Lower lobe of right lung (tissue), 2 donors: ENCODE data around the gene SIL1. TPM values are rescaled to one million over a fixed set of nuclear protein-coding genes. Genes with fewer than 3 reads are reported as not detected.

Experiments
- ATAC-seq, 2 donors: fragments of 200-7000 bp; cut with Tn5 transposase; one replicate each; pipeline ENCODE4 v1.9.1; 2020 to 2022; ENCODE audit warnings: mild to moderate bottlenecking in 2 of 2, moderate library complexity in 2 of 2
- DNase-seq: peaks from one replicate; pipeline ENCODE4 v3.0.0-alpha.2; 2020
- H3K27ac ChIP-seq: fragments of 200-600 bp; one replicate; pipeline ENCODE4 v1.8.0; 2022
- H3K27me3 ChIP-seq: fragments of 200-600 bp; one replicate; pipeline ENCODE4 v1.8.0; 2022; ENCODE audit warnings: low read depth
- H3K36me3 ChIP-seq: fragments of 200-600 bp; one replicate; pipeline ENCODE4 v1.8.0; 2022; ENCODE audit warnings: mild to moderate bottlenecking
- H3K4me1 ChIP-seq: fragments of 200-600 bp; one replicate; pipeline ENCODE4 v1.8.0; 2022
- H3K4me3 ChIP-seq: fragments of 200-600 bp; one replicate; pipeline ENCODE4 v1.8.0; 2022; ENCODE audit warnings: mild to moderate bottlenecking
- H3K9me3 ChIP-seq: fragments of 200-600 bp; one replicate; pipeline ENCODE4 v1.8.0; 2022
- intact Hi-C: fragments of 100-400 bp; cut with DNase I; formaldehyde crosslinking; loops from one replicate; pipeline ENCODE4 v1.11.0; 2022
- total RNA-seq: library from RNA; stranded (reverse); fragmentation: NEBNext Ultra II Directional; extraction: Animal tissue kit (Norgen Biotek cat#: 25700); gene quantifications from one replicate; pipeline ENCODE4 v1.2.1, GENCODE V29; 2021
- TF ChIP-seq, protein P1 (sequence below): fragments of 200-600 bp; IDR thresholded peaks from one replicate; pipeline ENCODE4 v1.8.0; 2022; ENCODE audit warnings: antibody characterized with exemption, mild to moderate bottlenecking
- donor health status: DM: no; HTN: yes; CAD: no; lungs with severe emphysema.

SIL1 gene
- total RNA-seq, 1 donor from 2014 or later = 40.6 TPM

DNA sequence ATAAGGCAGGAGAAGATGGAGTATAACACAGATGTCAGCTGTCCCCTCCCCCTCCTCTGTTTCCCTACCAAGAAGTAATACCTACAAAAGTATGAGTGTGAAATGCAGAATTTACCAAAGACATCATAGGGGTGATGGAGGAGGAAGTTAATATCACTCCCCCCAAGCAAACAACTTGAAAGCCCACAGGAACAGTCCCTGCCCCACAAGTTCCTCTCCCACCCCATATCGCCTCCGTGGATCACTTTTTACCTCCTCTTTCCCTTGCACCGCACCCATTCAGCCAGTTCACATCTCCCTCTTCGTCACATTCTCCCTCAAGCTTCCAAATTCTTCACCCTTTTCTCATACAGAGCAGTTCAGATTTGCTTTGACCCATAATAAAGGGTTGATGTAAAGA, 7.0 kb upstream of the SIL1 start:
- H3K9me3 ChIP-seq = no peaks in the 10 kb centered on the region
- no peaks in the 10 kb centered on the region for H3K36me3 ChIP-seq
- intact Hi-C loops = no loop called here
- TF ChIP-seq, protein P1, sequence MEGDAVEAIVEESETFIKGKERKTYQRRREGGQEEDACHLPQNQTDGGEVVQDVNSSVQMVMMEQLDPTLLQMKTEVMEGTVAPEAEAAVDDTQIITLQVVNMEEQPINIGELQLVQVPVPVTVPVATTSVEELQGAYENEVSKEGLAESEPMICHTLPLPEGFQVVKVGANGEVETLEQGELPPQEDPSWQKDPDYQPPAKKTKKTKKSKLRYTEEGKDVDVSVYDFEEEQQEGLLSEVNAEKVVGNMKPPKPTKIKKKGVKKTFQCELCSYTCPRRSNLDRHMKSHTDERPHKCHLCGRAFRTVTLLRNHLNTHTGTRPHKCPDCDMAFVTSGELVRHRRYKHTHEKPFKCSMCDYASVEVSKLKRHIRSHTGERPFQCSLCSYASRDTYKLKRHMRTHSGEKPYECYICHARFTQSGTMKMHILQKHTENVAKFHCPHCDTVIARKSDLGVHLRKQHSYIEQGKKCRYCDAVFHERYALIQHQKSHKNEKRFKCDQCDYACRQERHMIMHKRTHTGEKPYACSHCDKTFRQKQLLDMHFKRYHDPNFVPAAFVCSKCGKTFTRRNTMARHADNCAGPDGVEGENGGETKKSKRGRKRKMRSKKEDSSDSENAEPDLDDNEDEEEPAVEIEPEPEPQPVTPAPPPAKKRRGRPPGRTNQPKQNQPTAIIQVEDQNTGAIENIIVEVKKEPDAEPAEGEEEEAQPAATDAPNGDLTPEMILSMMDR = no peak
- DNase-seq (no peak), ATAC-seq (no peak)
- no peaks in the 10 kb centered on the region for H3K4me1 ChIP-seq
- no peak overlapping the region for H3K4me3 ChIP-seq
- no peaks in the 10 kb centered on the region for H3K27me3 ChIP-seq
- no peak overlapping the region for H3K27ac ChIP-seq

DNA sequence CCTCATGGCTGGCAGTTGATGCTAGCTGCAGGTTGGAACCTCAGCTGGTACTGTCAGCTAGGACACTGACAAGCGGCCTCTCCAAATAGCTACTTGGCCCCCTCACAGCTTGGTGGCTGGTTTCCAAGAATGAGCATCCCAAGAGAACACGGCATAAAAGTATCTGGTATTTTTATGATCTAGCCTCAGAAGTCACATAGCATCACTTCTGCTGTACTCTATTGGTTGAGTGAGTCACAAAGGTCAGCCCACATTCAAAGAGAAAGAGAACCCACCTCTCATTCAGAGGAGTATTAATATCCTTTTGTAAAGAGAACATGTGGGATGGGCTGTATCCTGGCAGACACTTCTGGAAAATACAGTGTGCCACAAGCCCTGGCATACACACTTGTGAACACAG, 6.0 kb upstream of the SIL1 start:
- Histone ChIP-seq H3K4me1 (no peaks in the 10 kb centered on the region), H3K27ac (no peak overlapping the region), H3K27me3 (no peaks in the 10 kb centered on the region), H3K36me3 (no peaks in the 10 kb centered on the region), H3K4me3 (no peak overlapping the region), H3K9me3 (no peaks in the 10 kb centered on the region)
- intact Hi-C loops = no loop called here
- TF ChIP-seq, protein P1 = no peak
- ATAC-seq (no peak), DNase-seq (no peak)

DNA sequence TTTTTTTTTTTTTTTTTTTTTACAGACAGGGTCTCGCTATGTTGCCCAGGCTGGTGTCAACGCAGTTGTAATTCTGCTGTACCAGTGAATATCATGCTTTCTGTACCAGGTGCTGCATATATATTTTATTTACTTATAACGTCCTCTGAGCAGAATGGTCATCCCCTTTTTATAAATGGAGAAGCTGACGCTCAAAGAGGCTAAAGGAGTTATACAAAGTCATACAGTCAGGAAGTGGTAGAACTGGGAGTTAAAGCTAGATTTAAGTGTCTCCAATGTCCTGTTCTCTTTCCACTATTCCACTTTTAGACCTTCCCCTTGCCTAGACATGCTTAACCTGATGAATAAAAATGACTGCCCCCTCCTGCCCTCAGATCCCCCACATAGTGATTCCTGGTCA, 1.2 kb upstream of the SIL1 start:
- H3K4me1 ChIP-seq = peaks cover 23% of the 10 kb centered on the region
- H3K36me3 ChIP-seq = no peaks in the 10 kb centered on the region
- H3K27ac ChIP-seq = peak overlapping the region; percentile 91
- ATAC-seq (no peak), DNase-seq (no peak)
- intact Hi-C loops = no loop called here
- H3K4me3 ChIP-seq = no peak overlapping the region
- H3K9me3 ChIP-seq = no peaks in the 10 kb centered on the region
- TF ChIP-seq, protein P1 = no peak
- no peaks in the 10 kb centered on the region for H3K27me3 ChIP-seq

DNA sequence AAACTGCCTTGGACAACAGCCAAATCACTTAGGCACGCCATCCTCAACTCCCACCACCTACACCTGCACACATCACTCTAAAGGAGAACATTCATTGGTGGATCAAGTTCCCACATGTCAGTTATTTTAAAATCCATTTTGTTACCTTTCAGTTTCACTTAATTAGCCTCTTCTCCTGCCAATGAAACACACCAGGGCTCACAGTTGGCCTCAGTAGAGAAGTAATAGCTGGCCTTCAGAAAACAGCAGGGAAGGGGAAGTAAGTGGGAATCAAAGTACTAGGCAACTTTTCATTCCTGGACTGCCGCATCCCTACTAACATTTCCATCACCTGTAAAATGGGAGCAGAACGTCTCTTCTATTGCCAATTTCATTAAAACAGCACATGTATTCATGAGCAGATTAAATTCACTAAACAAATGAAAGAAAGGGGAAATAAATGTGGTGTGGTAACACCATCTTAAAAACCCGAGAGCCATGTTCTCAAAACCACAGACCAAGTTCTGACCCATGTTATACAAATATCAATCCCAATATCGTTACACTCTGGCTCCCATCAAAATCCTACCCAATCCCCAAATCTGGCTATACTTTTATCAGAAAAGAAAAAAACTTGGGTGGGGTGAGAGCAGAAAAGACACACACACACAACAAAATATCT, 1.7 kb downstream of the SIL1 start:
- peaks cover 23% of the 10 kb centered on the region for H3K4me1 ChIP-seq
- no peaks in the 10 kb centered on the region for H3K36me3 ChIP-seq
- intact Hi-C loops = no loop called here
- no peaks in the 10 kb centered on the region for H3K9me3 ChIP-seq
- TF ChIP-seq, protein P1 = no peak
- DNase-seq (no peak), ATAC-seq (no peak)
- no peak overlapping the region for H3K4me3 ChIP-seq
- H3K27me3 ChIP-seq = no peaks in the 10 kb centered on the region
- peak overlapping the region; percentile 26 for H3K27ac ChIP-seq

DNA sequence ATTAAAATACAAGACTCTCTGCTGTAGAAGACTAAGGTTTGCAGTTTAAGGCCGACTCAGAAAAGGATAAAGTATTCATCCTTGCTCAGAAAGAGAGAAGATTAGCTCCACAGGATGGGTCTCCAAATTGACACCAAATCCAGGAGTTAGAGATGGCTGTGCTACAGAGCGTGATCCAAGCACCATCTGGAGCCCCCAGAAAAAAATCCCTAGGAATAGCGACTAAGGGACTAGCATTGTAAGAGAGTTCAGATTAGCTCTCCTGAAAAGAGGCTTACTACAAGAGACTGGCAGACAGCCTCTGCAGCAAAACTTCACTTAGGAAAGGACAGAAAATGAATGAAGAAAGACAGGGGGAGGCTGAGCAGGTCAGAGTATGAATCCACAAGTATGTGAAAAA, 3.7 kb downstream of the SIL1 start:
- no peaks in the 10 kb centered on the region for H3K27me3 ChIP-seq
- intact Hi-C loops = no loop called here
- peaks cover 34% of the 10 kb centered on the region for H3K4me1 ChIP-seq
- H3K4me3 ChIP-seq = no peak overlapping the region
- TF ChIP-seq, protein P1 = no peak
- H3K9me3 ChIP-seq = no peaks in the 10 kb centered on the region
- no peak overlapping the region for H3K27ac ChIP-seq
- DNase-seq = no peak
- no peak for ATAC-seq
- H3K36me3 ChIP-seq = no peaks in the 10 kb centered on the region
